Tibial nerve (tissue), 3 donors: Measurements from ENCODE around the gene FRYL.

Experiments used
- CTCF ChIP-seq, 5 experiments: fragments of 200-600 bp in 3 of 5; fragments of 450-650 bp in 2 of 5; sonication (generic) in 3 of 5; IDR thresholded peaks; one replicate each; pipeline ENCODE4 v1.5.1; 2016 to 2019; ENCODE audit warnings: antibody characterized with exemption in 5 of 5, mild to moderate bottlenecking in 3 of 5, moderate library complexity in 2 of 5
- POLR2A ChIP-seq, 2 donors: fragments of 450-650 bp; IDR thresholded peaks; one replicate each; pipeline ENCODE4 v1.6.1; 2017; ENCODE audit warnings: antibody characterized with exemption in 2 of 2, mild to moderate bottlenecking in 2 of 2, moderate library complexity in 2 of 2

- no peak for TF ChIP-seq CTCF (IDR thresholded peaks at IDR 0.05)
- TF ChIP-seq POLR2A (IDR thresholded peaks at IDR 0.05), result no peak
Measured at GRCh38 chr4:48718818-48719465, 61.1 kb downstream of the FRYL start.
